ENCODE measurements around the gene PLA2G4A.

The PLA2G4A gene

DNA sequence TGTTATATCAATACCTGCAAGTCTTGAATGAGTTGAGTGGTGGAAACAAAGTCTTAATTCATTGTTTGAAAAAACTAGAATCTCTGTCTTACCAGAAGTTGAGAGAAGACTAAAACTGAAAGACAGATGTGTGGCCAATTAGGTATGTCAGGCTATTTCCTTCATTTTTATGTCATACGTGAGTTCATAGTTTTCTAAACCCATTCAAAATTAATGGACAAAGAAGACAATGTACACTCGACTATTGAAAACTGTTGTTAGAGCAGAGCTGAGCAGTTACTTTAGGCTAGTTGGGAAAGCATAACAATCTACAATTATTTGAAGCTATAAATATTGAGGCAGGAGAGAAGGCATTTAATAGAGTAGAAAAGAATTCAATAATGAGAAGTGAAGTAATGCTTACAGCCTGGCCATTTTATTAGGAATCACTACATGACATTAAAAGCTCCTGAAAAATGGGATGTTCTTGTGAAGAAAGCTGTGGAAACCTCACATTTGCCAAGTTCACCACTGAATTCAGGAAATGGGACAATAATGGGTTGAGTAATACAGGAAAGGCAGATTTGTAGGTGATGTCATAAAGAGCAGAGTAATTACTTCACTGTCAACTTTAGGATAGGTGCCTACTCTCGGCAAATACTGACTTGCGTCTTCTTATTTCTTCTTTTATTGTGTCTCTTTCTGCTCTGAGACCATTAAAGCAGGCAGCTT, 204.4 kb downstream of the PLA2G4A start:
- DNase-seq, result no peak

DNA sequence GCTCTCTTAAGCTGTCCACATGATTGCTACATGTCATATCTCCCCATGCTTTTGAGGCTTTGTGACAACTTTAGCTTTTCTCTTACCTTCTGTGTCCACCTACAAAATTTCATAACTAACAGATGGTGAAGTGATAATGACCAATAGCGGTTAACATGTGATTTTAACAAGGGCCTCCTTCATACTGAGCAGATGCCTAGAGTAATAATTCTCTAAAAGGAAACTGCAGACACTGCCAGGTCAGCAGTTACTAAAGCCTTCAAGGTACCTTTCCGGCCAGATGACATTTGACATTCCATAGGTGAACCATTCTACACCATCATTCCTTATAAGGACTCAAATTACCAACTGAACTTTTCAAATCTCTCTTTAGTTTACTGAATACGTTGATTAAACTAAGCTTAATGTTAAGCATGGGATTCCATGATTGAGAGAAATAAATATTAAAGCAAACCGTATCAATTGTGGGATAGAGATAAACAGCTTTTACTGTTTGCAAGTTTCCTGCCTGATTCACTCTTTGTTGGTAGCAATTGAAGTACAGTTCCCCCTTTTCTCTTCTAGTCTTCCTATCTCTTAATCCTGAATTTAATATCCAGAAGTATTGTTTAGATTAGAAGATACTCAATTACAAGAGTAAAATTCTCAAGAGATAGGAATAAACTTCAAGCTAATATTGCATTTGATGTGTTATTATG, 205.1 kb downstream of the PLA2G4A start:
- DNase-seq, result no peak

DNA sequence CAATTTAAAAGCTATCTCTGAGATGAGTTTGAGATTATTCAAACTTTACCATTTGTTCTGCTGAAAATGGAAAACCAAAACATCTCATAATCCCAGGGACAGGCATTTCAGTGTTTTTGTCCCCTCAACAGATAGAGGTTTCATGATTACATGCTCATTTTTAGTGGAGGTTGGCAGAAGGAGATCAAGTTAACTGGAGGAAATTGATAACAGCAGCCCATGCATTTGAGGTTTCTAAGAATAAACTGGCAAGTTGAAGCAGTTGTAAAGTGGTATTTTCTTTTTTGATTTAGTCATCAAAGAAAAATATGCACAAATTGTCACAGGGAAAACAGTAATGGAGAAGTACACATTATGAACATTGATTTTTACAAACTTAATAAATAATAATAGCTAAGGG, 205.8 kb downstream of the PLA2G4A start:
- no peak for DNase-seq

DNA sequence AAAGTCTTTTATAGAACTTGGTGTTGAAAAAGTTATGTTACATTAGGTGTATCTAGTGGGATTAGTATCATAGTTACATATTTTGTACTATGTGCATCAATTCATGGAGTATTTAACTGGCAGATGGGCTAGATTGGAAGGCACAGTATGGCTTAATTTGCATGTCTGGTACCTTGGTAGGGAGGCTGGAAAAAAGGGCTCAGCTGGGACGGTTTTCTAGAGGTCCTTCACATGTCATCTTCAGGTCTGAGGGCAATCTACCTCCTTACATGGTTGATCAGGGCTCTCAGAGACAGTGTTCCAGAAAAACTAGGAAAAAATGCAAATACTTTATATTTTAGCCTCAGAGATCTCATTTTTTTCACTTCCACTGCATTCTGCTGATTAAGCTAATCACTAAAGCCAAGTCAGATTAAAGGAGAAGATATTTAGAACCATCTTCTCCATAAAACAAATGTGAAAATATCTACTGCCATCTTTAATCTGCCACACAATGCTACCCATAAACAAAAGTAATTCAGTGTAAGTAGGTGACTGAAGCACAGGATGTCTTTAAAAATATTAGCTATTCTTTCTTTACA, 209.3 kb downstream of the PLA2G4A start:
- no peak for DNase-seq

Data from activated CD8-positive, alpha-beta memory T cell treated with anti-CD3 and anti-CD28 coated beads, Interleukin-2, amount 50 U/mL, for 4 hours (primary cell).